ENCODE measurements around the gene GNG14. TPM values are rescaled to one million over a fixed set of nuclear protein-coding genes. Genes with fewer than 3 reads are reported as not detected.

GNG14 gene
- total RNA-seq, 1 experiment from 2014 or later = not detected

- no peak overlapping the region for H3K9ac ChIP-seq (ENCODE audit: extremely low read depth, insufficient read length, low read length)
- H3T11ph ChIP-seq (ENCODE audit: low read length) = no peak overlapping the region
- no peak overlapping the region for H3K4me3 Mint-ChIP-seq
- peaks cover 12 to 24% of the 10 kb centered on the region in 2 experiments for H3K4me1 Mint-ChIP-seq
- no peak overlapping the region for H3K27ac ChIP-seq (ENCODE audit: insufficient read length, low read depth, low read length)
- no peak overlapping the region for H2BK12ac ChIP-seq (ENCODE audit: insufficient read length, low read depth, low read length)
- H3K23ac ChIP-seq (ENCODE audit: insufficient read length, low read depth, low read length) = no peak overlapping the region
- H3K27ac Mint-ChIP-seq = no peak overlapping the region; a peak in 1 of 7 replicates
- H3K79me2 ChIP-seq (ENCODE audit: insufficient read depth, low read length) = peaks cover 19% of the 10 kb centered on the region
- no peak overlapping the region for H3K56ac ChIP-seq (ENCODE audit: insufficient read length, low read depth, low read length)
- H4K8ac ChIP-seq (replicated peaks; ENCODE audit: insufficient read length, low read depth, low read length) = no peak overlapping the region
- H3K4ac ChIP-seq (ENCODE audit: low read depth, low read length) = no peak overlapping the region
- peaks cover 6% of the 10 kb centered on the region for H3K23me2 ChIP-seq (ENCODE audit: insufficient read length, low read depth, low read length, poor library complexity, severe bottlenecking)
- no peak overlapping the region for H3K14ac ChIP-seq (ENCODE audit: insufficient read depth, low read length)
- peaks cover 3% of the 10 kb centered on the region for H3K79me1 ChIP-seq (ENCODE audit: insufficient read depth, low read depth, low read length, poor library complexity, severe bottlenecking)
- H3K9me3 Mint-ChIP-seq = no peaks in the 10 kb centered on the region
- no peak overlapping the region for H2BK120ac ChIP-seq (ENCODE audit: low read depth, low read length, poor library complexity, severe bottlenecking)
- TF ChIP-seq CTCF (conservative IDR thresholded peaks at IDR 0.05) = no peak
- no peak for DNase-seq
- no peaks in the 10 kb centered on the region for H3K4me1 ChIP-seq (ENCODE audit: insufficient read depth, low read length)
- no peak overlapping the region for H2AK5ac ChIP-seq (ENCODE audit: insufficient read length, low read length)
- no peak overlapping the region for H4K91ac ChIP-seq (ENCODE audit: insufficient read length, low read depth, low read length)
- no peaks in the 10 kb centered on the region for H3K27me3 ChIP-seq (ENCODE audit: insufficient read depth, low read length)
- no peak overlapping the region for H2BK20ac ChIP-seq (ENCODE audit: low read depth, low read length, poor library complexity, severe bottlenecking)
- H3K27me3 Mint-ChIP-seq (ENCODE audit: low read depth) = peaks cover 2% of the 10 kb centered on the region
- no peak overlapping the region for H3K18ac ChIP-seq (ENCODE audit: insufficient read length, low read depth, low read length)
- no peak overlapping the region for H4K5ac ChIP-seq (ENCODE audit: insufficient read length, low read depth, low read length)
- WGBS (ENCODE audit: extremely low coverage, insufficient read length, low lambda C conversion rate) = no CpG with 5 or more reads among the region's 3 CpGs
- H2AFZ ChIP-seq (ENCODE audit: low read length) = no peak overlapping the region
- no peak overlapping the region for H2BK15ac ChIP-seq (ENCODE audit: low read depth, low read length)
- peaks cover 23 to 46% (median 30%) of the 10 kb centered on the region in 3 experiments for H3K36me3 Mint-ChIP-seq (ENCODE audit: insufficient read depth in 1 of 3, low read depth in 3 of 3)
- H4K20me1 ChIP-seq (ENCODE audit: control insufficient read depth, insufficient read depth, insufficient read length) = no peaks in the 10 kb centered on the region
- H2BK5ac ChIP-seq (ENCODE audit: insufficient read length, low read length) = no peak overlapping the region
- no peaks in the 10 kb centered on the region for H3K9me3 ChIP-seq (ENCODE audit: control insufficient read depth, low read depth, low read length)
- no peak overlapping the region for H3K4me2 ChIP-seq (ENCODE audit: insufficient read depth, insufficient read length, low read length)
Measured at GRCh38 chr19:12730064-12730463, 42.3 kb downstream of the GNG14 start.
